Heart left ventricle (tissue), 13 donors: ENCODE data around the gene PRDM15.

ENCODE experiments used
- CTCF ChIP-seq, 12 donors: fragments of 200-600 bp; sonication (generic) in 4 of 12; IDR thresholded peaks; one replicate each; pipeline versions ENCODE4 v1.5.0 to v1.8.0; 2018 to 2022; ENCODE audit warnings: antibody characterized with exemption in 12 of 12, mild to moderate bottlenecking in 5 of 12
- POLR2A ChIP-seq, 2 donors: fragments of 450-650 bp; IDR thresholded peaks; one replicate each; pipeline ENCODE4 v1.6.1; 2017; ENCODE audit warnings: antibody characterized with exemption in 2 of 2, mild to moderate bottlenecking in 2 of 2, moderate library complexity in 2 of 2
- donor health status: ischemic (EF 13 %, LVEDD 7.1; RV severe dilation, severe dysfunction).
- donor health status: DM: no; HTN: yes; CAD: no.
- donor health status: DM: no; HTN: no; CAD: no.
- donor health status: ischemic (EF 25% LVEDD 6.9; RV normal size, moderate dysfunction).
- donor health status: ischemic (EF 25% LVEDD 5.7; RV mildly dilated, moderate dysfunction).
- donor health status: ischemic (EF 35%, LVEDD 5.7; RV mildly dilated, moderate dysfunction).
- donor health status: nonischemic (EF 11% LVEDD 7.7; RV severe dilation, severe dysfunction).
- donor health status: DM: yes; HTN: yes; CAD: no.
- donor health status: PGD.
- donor health status: ischemic (EF 29% LVEDD 5.4; RV normal size, mild dysfunction).
- donor health status: nonischemic (EF 23%, LVEDD 6.1; RV moderate dilation, normal function).

DNA sequence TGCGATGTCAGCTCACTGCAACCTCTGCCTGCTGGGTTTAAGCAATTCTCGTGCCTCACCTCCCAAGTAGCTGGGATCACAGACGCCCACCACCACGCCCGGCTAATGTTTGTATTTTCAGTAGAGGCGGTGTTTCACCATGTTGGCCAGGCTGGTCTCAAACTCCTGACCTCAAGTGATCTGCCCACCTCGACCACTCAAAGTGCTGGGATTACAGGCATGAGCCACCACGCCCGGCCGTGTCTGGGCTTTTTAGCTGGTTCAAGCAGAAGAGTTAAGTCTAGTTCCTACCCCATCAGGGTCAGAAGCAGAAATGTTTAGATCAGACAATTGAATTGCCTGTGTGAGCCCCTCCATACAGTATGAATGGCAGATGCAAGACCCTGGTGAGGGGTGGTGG is 84.5 kb downstream of the PRDM15 start:
- TF ChIP-seq CTCF (IDR thresholded peaks at IDR 0.05) = no peak
- TF ChIP-seq POLR2A (IDR thresholded peaks at IDR 0.05) = no peak
